HG03571 (cell line): ENCODE results near the gene GTF2H3.
"Not testable (repeated sequence)": the region's sequence is repeated elsewhere in the genome, so short reads cannot be mapped to it uniquely, and the experiment has no call there.

ENCODE experiments used
- ATAC-seq: cut with Tn5 transposase; IDR thresholded peaks from one replicate; pipeline ENCODE4 v1.9.1; 2021; ENCODE audit not compliant: unreplicated experiment

GTF2H3 gene

DNA sequence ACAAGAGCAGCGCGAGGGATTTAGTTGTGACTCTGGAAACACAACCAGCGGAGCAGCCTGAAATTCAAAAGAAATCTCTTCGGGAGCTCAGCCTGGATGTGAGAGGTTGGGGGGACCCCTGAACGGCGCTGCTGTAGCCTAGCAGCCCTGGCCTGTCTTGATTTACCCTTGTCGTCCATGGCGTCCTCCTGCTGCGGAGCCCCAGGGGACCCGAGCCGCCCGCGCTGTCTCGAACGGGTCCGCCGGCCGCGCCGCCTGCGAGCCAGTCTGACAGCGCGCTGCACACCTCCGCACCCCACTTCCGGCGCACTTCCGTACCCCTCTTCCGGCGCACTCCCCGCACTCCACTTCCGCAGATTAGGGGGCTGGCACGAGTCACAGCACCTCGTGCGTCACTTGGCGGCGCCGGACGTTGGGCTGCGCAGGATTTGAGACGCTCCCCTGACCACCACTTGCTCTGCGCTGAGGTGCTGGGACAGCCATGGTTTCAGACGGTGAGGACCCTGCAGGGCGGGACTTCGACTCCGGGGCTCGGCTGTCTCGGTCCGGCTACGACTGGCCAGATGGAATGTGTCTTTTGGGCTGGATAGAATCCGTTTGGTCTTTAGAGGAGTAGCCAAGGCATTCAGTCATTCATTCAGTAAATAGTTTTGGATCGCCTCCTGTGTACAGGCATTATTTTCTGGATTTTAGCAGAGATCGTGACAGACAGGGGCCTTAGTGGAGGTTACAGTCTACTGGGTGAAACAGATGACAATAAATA is at the start of gene GTF2H3, which contains the start of gene EIF2B1:
GTF2H3 (plus strand) TSS at position 451 of the 763 bp plus-strand sequence; CDS start at position 482, 31 bp downstream.
EIF2B1 (minus strand) TSS at position 308 of the 763 bp plus-strand sequence; CDS start at position 179, 129 bp downstream.
- peak; percentile 89 for ATAC-seq

DNA sequence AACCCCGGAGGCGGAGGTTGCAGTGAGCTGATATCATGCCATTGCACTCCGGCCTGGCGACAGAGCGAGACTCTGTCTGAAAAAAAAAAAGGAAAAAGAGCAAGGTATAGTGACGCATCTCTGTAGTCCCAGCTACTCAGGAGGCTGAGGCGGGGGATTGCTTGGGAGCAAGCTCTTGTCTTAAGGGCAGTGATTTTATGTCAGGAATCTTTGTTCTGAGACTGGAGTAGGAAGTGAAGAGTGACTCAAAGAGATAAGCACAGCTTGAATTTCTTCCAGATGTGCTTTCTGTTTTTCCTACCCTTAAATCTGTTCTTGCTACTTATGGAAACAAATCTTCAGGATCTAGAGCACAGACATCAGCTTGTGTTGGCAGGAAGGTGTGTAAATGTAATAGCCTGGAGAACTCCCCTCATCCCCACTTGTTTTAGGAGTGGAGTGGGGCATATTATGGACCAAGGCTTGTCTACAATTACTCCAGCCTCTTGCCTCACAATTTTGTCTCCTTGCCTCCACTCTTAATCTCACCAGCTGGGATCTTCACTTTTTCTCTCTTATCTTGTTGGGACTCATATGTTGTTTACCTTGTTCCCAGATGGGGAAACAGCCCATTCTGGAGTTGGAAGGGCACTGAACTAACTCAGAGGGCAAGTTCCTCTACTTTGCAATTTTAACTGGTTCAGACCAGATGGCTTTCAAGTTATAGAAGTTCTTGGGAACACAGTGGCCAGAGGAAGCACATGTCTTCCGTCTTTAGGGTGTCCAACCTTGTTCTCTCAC is 41.7 kb upstream of the GTF2H3 start:
- ATAC-seq, result no peak

DNA sequence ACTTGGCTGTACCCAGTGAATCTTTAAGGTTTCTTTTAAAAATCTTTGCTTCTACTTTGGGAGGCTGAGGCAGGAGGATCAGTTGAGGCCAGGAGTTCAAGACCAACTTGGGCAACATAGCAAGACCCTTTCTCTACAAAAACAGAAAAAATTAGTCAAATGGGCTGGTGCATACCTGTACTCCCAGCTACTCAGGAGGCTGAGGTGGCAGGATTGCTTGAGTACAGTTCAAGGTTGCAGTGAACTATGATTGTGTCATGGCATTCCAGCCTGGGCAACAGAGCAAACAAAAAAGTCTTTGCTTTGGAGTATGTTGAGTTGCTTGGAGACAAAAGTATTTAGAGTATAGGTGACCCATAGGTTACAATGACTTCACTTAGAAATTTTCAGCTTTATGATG is 37.9 kb upstream of the GTF2H3 start:
- ATAC-seq, result no peak

DNA sequence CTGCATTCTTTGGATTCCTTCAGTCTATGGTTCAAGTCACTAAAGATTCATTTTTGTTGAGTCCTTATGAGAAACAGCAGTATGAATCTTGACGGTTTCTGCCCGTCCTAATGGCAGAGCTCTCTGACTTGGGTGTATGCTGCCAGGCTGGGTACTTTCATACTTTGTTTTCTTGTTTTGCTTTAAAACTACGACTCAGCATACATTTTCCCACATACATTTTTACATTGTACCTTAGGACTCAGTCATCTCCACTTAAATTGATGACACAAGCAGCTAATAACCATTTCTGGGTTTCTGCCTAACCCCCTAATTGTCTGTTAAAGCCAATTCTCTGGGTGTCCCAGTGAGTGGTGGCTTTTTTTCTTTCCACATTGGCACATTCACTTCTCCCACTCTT is 36.5 kb upstream of the GTF2H3 start:
- no peak for ATAC-seq

DNA sequence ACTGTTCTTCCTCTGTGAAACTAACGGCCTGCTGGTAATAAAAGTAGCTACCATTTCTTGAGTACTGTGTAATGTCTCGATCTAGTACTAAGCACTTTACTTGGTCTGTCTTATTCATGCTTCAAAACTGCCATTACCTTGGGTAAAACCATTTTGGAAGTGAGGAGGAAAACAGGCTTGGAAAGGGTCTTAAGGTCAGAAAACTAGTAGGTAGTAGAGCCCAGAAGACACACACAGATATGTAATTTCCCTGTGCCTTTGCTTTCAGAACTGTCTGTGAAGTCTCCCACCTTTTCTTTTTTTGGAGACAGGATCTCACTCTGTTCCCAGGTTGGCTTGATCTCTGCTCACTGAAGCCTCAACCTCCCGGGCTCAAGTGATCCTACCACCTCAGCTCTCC is 35.1 kb upstream of the GTF2H3 start:
- ATAC-seq, result no peak

DNA sequence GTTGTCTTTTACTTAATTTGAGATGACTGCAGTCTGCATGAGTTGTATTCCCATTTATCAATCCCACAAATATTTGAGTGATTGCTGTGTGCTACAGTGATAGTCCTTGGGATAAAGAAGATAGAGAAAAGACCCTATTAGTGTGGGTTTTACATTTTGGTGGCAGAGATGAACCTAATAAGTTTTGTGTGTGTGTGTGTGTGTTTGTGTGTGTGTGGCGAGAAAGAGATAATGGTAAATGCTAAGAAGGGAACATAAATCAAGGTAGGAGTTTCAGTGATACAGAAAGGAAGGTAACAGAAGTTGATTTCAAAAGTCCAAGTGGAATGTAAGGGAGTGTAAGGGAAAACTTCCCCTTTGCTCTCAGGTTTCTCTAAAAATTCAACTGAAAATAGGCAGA is 34.3 kb upstream of the GTF2H3 start:
- no peak for ATAC-seq

DNA sequence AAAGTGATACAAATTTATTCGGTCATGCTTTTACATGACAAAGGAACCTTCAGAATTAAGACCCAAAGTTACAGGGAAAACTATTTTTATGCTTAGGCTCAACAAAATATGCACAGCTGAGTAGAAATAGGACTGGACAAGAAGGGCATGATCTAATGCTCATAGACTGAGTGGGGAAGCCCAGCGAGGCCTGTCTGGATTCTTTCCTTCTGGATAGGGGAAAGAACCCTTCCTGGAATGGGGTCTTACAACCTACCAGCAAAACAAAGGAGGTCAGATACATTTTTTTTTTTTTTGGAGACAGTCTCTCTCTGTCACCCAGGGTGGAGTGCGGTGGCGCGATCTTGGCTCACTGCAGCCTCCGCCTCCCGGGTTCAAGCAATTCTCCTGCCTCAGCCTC is 33.9 kb upstream of the GTF2H3 start:
- ATAC-seq, result no peak

DNA sequence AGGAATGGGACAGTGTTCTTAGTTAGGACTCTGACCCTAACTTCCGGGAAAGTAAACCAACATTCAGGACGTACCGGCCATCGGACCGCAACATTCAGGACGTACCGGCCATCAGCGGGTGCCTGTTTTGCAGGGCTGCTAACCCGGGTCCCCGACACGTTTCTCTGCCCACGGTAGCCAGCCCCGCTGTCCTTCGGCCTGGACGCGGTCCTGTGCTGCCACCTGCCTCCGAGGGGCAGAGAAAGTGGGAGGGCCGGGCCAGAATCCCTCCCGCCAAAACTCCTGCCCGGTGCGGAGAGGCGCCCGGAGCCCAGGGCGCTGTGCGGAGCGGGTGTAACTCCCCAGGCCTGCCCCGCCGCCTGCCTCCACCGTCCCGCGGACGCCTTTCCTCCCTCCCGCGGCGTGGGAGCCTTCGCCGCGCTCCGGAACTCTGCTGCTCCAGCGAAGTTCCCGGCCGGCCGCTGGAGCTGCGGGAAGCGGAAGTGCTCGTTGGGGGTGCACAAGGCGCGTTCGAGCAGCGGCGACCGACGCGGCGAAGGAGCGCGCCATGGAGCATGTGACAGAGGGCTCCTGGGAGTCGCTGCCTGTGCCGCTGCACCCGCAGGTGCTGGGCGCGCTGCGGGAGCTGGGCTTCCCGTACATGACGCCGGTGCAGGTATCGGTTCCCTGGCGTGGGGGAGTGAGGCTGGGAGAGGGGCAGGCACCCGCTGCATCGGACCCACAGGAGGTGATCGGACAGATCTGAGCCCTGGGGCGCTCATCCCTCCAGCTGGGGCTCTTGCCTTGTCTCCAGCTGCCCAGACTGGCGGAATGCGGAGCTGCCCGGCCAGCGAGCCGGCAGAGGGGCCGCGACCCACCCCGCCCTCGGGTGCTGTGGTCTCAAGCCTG is 31.8 kb upstream of the GTF2H3 start, which contains the start of gene DDX55:
DDX55 (plus strand) TSS at position 498 of the 888 bp plus-strand sequence; CDS start at position 548, 50 bp downstream.
- peak; percentile 77 for ATAC-seq

DNA sequence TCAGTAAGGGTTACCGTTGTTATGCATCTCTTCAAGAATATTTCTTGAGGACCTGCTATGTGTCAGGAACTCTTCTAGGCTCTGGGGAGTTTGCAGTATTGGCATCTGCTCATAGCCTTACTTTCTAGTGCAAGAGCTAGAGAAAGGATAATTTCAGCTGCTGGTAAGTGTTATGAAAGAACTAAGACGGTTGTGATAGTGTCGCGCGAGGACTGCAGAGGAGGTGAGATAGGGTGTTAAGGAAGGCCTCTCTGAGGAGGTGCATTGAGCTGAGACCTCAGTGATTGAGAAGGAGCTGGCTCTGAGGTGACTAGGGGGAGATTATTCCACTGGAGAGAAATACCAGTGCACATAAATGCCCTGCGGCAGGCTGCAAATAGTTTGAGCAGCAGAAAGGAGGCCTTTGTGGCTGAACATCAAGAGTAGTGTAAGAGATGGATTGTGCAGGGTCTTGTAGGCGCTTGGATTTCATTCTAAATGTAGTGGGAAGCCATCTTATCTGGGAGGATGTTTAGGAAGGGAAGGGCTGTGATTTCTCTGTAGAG is 30.9 kb upstream of the GTF2H3 start:
- ATAC-seq, result no peak

DNA sequence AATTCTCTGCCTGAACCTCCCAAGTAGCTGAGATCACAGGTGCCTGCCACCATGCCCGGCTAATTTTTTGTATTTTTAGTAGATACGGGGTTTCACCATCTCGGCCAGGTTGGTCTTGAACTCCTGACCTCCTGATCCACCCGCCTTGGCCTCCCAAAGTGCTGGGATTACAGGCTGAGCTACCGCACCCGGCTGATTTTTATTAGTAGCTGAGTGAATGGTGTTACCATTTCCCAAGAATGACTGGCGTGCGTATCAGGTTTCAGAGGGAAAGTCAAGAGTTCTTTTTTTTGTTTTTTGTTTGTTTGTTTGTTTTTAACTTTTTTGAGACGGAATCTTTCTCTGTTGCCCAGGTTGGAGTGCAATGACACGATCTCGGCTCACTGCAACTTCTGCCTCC is 30.1 kb upstream of the GTF2H3 start:
- ATAC-seq, result not testable (repeated sequence)

DNA sequence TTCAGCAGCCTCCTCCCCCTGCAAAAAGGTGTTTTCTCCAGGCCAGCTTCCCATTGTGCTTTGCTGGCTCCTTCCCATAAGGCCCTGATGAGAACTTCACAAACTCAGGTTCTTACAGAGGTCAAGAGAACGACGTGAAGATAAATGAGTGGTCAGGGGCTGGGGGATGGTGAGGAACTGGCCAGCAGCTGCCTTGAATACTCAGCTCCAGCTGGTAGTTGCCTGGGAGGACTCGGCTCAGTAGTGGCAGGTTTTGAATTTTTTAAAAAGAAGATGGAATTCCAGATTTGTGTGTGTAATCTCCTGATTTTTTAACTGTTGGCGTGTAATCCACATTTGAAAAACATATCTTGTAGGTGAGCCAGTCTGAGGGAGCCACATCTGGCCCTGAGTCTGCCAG is 25.9 kb upstream of the GTF2H3 start:
- no peak for ATAC-seq

DNA sequence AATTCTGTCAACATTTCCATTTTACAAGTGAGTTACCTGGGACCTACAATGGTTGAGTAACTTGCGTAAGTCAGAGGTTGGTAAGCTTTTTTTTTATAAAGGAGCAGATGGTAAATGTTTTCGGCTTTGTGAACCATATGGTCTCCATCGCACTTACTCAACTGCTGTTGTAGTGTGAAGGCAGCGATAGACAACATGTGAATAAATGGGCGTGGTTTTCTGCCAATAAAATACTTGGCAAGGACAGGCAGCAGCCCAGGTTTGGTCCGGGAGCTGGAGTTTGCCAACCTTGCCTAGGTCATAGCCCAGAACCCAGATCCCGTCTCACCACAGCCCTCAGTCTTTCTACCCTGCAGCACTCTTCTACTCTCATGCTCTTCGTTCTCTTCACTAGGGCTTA is 25.4 kb upstream of the GTF2H3 start:
- ATAC-seq, result no peak

DNA sequence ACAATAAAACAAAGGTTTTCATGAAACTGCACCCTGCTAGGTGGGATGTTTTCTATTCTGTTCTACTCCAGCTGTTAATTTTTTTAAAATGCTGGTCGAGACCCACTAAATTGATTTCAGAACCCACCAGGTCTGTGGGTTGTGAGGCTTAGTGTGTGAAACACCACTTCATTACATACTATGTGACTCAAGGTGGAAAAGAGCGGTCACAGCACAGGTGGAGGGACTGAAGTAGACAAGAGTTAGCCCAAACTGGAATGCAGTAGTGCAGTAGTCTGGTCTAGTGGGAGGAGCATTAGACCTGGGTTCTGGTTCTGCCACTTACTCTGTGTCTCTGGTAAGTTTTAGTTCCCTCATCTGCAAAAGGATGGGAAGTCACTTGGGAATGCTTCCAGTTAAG is 19.5 kb upstream of the GTF2H3 start:
- ATAC-seq, result no peak

DNA sequence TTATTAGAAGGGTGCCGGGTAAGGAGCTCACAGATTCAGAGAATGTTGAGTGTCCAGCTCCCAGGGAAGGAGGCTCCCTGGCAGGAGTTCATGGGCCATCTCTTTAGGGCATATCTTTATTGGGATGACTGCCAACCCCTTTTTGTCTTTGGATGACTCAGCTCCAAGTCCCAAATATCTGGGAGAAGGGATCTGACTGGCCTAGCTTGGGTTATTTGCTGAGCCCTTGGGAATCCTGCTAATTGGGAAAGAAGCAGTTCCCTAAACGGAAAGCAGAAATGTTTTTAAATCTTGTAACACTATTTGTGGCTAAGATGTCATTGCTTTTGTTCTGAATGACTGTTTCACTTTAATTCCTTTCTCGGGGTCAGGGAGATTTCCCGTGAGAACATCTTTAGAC is 19.1 kb upstream of the GTF2H3 start:
- no peak for ATAC-seq

DNA sequence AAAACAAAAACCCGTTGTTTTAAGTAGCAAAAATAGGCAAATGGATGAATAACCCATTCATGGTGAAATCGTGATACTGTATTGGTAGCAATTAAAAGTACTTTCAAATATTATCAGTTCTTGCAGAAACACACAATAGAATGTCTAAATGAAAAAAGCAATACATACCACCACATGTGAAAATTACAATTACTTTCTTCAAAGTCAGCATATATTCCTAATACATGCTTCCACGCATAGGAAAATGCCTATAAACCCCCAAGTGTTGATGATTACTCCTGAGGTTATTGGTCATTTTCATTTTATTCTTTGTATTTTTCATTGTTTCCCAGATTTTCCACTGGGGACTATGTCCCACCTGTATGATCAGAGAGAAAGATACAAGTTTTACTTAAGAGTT is 16.5 kb upstream of the GTF2H3 start:
- no peak for ATAC-seq

DNA sequence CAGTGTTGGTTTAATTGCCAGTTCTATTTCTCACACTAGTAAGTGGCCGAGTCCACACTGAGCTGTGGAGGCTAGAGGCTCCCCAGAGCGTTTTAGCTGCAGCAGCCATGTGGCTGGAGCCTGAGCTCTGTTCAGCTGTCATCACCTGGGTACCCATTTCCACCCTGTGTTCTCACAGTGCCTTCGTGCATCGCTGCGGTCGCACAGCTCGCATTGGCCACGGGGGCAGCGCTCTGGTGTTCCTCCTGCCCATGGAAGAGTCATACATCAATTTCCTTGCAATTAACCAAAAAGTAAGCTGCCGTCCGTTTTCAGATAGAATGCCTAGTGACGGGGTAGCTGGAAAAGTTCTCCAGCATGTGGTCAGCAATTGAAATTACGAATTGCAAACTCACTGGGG is 16.0 kb upstream of the GTF2H3 start:
- ATAC-seq, result no peak

DNA sequence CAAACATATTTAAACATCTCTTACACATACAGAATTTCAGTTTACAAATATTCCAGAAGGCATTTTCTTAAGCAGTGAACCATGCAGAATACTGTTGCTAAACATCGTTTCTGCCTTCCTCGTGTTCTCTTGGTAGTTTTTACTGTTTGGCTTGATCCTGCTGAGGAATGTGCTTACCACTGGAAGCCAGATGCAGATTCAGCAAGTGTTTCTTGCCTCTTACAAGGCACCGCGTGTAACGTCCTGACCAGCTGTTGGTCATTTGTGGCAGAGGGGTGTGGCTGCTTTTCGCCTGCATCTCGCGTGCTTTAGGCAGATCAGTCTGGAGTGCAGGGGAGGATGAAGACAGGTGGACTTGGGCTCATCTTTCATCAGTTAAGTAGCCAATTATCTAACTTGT is 12.5 kb upstream of the GTF2H3 start:
- no peak for ATAC-seq

DNA sequence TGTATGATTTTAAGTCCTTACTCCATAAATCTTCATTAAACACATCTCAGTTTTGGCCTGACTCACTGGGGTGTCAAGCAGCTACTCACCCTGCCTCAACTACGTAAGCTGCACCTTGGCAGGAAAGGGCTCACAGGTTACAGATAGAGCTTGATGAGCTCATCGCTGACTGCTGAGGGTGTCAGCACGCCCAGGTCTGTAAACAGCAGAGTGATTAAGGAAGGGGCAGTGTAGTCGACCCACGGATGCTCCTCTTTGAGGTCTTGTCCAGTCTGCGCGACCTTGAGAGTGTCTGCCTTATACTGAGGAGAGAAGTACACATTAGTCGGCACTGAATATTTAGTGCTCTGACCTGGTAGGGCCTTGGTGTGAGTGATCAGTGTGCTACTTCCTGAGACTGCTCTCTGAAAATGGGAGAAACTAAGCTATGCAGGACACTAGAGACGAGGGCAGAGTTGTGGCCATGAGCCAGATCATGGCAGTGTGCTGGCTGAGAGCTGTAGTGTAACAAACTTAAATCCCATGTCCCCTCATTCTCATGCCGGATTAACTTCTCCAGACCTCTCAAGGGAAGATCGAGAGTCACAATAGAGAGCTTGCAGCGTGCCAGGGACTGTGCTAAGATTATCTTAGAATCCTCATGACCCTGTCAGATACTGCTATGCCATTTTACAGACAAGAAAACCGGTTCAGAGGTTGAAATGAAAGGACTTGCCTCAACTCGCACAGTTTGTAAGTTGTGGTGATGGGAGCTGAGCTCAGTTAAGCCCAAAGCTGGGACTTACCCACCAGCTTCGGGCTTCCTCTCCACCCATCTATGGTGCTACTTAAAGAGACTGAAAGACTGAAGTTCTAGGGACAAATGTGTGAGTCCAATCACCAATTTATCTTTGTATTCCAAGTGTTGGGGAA is 11.8 kb upstream of the GTF2H3 start:
- ATAC-seq, result no peak

DNA sequence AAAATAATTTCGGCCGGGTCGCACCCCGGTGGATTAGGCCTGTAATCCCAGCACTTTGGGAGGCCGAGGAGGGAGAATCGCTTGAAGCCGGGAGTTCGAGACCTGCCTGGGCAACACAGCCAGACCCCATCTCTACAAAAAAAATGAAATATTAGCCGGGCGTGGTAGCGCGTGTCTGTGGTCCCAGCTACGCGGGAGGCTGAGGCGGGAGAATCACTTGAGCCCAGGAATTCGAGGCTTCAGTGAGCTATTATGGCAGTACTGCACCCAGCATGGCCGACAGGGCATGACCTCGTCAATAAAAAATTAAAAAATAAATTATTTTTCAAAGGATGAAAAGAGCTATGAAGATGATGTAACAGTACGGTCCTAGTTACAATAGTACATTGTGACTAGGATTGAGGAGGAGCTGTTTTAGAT is 523 bp downstream of the GTF2H3 start:
- no peak for ATAC-seq

DNA sequence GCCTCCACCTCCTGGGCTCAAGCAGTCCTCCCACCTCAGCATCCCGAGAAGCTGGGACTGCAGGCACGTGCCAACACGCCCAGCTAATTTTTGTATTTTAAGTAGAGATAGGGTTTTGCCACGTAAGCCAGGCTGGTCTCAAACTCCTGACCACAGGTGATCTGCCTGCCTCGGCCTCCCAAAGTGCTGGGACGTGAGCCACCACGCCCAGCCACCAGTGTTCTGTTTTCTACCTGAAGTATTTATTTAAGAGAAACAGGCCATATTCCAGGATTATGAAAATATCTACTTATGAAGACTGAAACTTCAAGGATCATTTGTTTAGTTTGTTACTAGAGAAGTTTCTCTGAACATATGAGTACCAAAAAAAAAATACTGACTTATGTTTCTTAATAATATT is 10.3 kb downstream of the GTF2H3 start:
- ATAC-seq, result no peak
